ENCODE data around the gene RARRES1. TPM values are rescaled to one million over a fixed set of nuclear protein-coding genes. Genes with fewer than 3 reads are reported as not detected.

RARRES1 gene
- total RNA-seq, 6 donors from 2014 or later, result 7.0 to 44.6 (median 27.7) TPM

- no peaks in the 10 kb centered on the region for H3K9me3 ChIP-seq
- no peak for TF ChIP-seq CTCF (IDR thresholded peaks at IDR 0.05)
- no peak for TF ChIP-seq POLR2AphosphoS5 (IDR thresholded peaks at IDR 0.05)
- TF ChIP-seq POLR2A (IDR thresholded peaks at IDR 0.05), result no peak
- no peak for TF ChIP-seq EP300 (IDR thresholded peaks at IDR 0.05)
- H3K27me3 ChIP-seq, result no peaks in the 10 kb centered on the region
- no peak overlapping the region for H3K27ac ChIP-seq
- peaks cover 25 to 49% (median 36%) of the 10 kb centered on the region in 4 donors for H3K4me1 ChIP-seq
- ATAC-seq (ENCODE audit: low FRiP score in 2 of 2) (no peak), DNase-seq (no peak)
- no peaks in the 10 kb centered on the region for H3K36me3 ChIP-seq
- H3K4me3 ChIP-seq, result no peak overlapping the region
Observed at GRCh38 chr3:158728851-158729250, 3.4 kb downstream of the RARRES1 start.

- Histone ChIP-seq H3K4me1 (peaks cover 22 to 47% (median 37%) of the 10 kb centered on the region in 4 donors), H3K36me3 (no peaks in the 10 kb centered on the region), H3K4me3 (peak overlapping the region in 2 of 4 donors; percentile 17 to 26), H3K27me3 (no peaks in the 10 kb centered on the region), H3K27ac (peak overlapping the region in 1 of 4 donors; percentile 51), H3K9me3 (no peaks in the 10 kb centered on the region)
- ATAC-seq (ENCODE audit: low FRiP score in 2 of 2) (no peak), DNase-seq (no peak)
- WGBS, 2 donors, result 38 to 49% methylated on average over 4 of the region's 4 CpGs
- no peak for TF ChIP-seq EP300 (IDR thresholded peaks at IDR 0.05)
- no peak for TF ChIP-seq CTCF (IDR thresholded peaks at IDR 0.05)
- TF ChIP-seq POLR2A (IDR thresholded peaks at IDR 0.05), result no peak
- no peak for TF ChIP-seq POLR2AphosphoS5 (IDR thresholded peaks at IDR 0.05)
Observed at GRCh38 chr3:158728061-158728377, 4.2 kb downstream of the RARRES1 start.

- TF ChIP-seq EP300 (IDR thresholded peaks at IDR 0.05), result no peak
- peak; percentile 77 to 89 (median 88) for TF ChIP-seq CTCF (IDR thresholded peaks at IDR 0.05)
- no peak for TF ChIP-seq POLR2A (IDR thresholded peaks at IDR 0.05)
- peak; percentile 50 to 54 for ATAC-seq (ENCODE audit: low FRiP score in 2 of 2)
- WGBS, 2 donors, result 26 to 29% methylated on average over 10 of the region's 10 CpGs
Observed at GRCh38 chr3:158727206-158728060, 4.8 kb downstream of the RARRES1 start.

GRCh38 chr3:158725348-158726011 is 6.8 kb downstream of the RARRES1 start:
- DNase-seq (no peak), ATAC-seq (ENCODE audit: low FRiP score in 2 of 2) (peak; percentile 72 to 90)
- TF ChIP-seq POLR2A (IDR thresholded peaks at IDR 0.05), result no peak
- no peak for TF ChIP-seq POLR2AphosphoS5 (IDR thresholded peaks at IDR 0.05)
- TF ChIP-seq CTCF (IDR thresholded peaks at IDR 0.05), result no peak
- no peak for TF ChIP-seq EP300 (IDR thresholded peaks at IDR 0.05)
- Histone ChIP-seq H3K9me3 (no peaks in the 10 kb centered on the region), H3K27me3 (no peaks in the 10 kb centered on the region), H3K4me3 (no peak overlapping the region), H3K36me3 (no peaks in the 10 kb centered on the region), H3K27ac (peak overlapping the region; percentile 9 to 74 (median 34)), H3K4me1 (peaks cover 20 to 34% (median 23%) of the 10 kb centered on the region in 4 donors)
- 48 to 55% methylated on average over 9 of the region's 9 CpGs for WGBS, 2 donors

More at GRCh38 chr3:158727206-158728060, 4.8 kb downstream of the RARRES1 start:
- peak overlapping the region; percentile 9 to 74 (median 58) for H3K27ac ChIP-seq
- H3K9me3 ChIP-seq, result no peaks in the 10 kb centered on the region
- peak overlapping the region in 2 of 4 donors; percentile 17 to 26 for H3K4me3 ChIP-seq
- DNase-seq, result peak in 1 of 2 donors; percentile 46
- no peaks in the 10 kb centered on the region for H3K36me3 ChIP-seq
- no peaks in the 10 kb centered on the region for H3K27me3 ChIP-seq
- H3K4me1 ChIP-seq, result peaks cover 27 to 41% (median 37%) of the 10 kb centered on the region in 4 donors
